T follicular helper cell (primary cell): ENCODE data around the gene SHLD1.
"Not testable (repeated sequence)": the region's sequence is repeated elsewhere in the genome, so short reads cannot be mapped to it uniquely, and the experiment has no call there.

Experiments
- DNase-seq: peaks from one replicate; pipeline ENCODE4 v3.0.0-alpha.2; 2020; ENCODE audit warnings: low read depth

Gene SHLD1

DNA sequence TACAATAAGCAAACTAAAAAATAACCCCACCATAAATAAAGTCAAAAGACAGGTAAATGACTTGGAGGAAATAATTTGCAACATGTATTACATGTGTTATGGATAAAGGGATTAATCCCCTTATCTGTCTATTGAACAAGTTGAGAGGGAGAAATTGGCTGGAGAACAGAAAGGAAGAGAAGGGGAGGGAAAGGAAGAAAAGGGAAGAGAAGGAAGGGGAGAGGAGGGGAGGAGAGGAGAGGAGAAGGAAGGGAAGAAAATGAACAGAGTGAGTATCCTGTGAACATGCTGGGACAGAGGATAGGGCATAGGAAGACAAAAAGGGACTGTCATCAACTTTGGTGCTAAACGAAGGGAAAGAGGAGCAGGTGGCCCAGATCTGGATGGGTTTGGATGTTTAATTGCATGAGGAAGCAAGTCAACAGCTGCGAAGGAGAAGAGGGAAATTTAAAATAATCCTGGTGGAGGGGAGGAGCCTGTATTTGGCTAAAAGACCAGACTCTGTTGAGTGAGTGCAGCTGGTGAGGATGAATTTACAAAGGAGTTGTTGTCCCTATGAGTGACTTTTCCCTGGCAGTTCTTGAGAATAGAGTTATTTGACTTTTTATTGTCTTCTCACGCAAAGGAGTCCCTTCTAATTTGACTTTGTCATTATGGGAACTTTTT is 14.2 kb upstream of the SHLD1 start:
- no peak for DNase-seq

DNA sequence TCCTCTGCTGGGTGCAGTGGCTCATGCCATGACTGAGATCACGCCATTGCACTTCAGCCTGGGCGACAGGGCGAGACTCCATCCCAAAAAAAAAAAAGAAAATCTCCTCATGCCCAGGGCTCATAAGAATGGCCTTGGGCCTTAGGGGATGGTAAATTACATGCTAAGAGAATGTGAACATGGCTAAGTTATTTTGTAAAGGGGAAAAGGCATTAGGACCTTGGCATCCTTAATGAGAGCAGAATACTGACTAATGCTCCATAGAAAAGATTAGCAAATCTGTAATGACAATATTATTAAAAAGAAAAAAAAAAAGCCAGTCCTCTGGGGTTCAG is 12.6 kb upstream of the SHLD1 start:
- DNase-seq, result no peak

DNA sequence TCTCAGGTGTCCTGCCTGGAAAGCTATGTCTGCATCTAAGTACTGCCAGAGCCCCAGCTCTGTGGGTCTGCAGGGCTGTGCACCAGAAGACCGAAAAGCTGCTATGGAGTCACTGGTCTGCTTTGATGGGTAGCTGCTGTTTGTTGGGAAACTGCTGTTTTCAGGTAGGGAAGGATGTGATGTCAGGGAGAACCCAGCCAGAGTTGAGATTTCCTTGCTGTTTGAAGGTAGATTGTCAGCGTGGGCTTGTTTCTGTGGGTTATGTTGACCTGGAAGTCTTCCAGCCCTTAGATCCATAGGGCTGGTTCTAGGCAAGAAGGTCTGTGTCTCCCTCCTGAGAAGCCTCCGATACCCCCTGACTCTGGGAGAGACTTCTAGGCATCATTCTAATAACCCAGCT is 12.2 kb upstream of the SHLD1 start:
- no peak for DNase-seq

DNA sequence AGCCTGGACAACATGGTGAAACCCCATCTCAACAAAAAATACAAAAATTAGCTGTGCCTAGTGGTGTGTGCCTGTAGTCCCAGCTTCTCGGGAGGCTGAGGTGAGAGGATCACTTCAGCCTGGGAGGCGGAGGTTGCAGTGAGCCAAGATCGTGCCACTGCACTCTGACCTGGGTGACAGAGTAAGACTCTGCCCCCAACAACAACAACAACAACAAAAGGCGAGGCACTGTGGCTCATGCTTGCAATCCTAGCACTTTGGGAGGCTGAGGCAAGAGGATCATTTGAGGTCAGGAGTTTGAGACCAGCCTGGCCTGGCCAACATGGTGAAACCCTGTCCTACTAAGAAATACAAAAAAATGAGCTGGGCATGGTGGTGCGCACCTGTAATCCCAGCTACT is 9.6 kb upstream of the SHLD1 start:
- not testable (repeated sequence) for DNase-seq

DNA sequence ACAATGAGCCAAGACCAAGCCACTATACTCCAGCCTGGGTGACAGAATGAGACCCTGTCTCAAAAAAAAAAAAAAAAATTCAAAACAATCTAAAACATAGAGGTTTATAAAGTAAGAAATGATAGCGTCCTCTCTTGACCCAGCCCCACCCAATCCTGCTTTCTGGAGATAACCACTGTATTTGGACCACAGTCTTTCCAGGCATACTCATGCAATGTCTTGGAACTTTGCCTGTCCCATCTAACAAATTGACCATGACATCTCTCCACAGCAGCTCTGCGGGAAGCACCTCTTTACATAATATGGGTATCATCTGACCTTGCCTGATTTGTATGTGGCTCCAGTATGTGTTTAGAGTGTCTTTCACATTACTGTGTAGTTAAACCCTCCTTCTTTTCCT is 9.1 kb upstream of the SHLD1 start:
- DNase-seq, result no peak

DNA sequence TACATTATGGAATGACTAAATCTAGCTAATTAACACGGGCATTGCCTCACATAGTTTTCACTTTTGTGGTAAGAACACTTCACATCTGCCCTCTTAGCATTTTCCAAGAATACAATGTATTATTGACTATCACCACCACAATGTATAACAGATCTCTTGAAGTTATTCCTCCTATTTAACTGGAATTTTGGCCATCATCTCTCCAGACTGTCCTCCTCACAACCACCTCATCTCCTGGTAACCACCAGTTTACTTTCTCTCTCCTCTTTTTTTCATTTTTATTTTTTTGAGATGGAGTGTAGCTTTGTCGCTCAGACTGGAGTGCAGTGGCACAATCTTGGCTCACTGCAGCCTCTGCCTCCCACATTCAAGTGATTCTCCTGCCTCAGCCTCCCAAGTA is 8.2 kb upstream of the SHLD1 start:
- no peak for DNase-seq

DNA sequence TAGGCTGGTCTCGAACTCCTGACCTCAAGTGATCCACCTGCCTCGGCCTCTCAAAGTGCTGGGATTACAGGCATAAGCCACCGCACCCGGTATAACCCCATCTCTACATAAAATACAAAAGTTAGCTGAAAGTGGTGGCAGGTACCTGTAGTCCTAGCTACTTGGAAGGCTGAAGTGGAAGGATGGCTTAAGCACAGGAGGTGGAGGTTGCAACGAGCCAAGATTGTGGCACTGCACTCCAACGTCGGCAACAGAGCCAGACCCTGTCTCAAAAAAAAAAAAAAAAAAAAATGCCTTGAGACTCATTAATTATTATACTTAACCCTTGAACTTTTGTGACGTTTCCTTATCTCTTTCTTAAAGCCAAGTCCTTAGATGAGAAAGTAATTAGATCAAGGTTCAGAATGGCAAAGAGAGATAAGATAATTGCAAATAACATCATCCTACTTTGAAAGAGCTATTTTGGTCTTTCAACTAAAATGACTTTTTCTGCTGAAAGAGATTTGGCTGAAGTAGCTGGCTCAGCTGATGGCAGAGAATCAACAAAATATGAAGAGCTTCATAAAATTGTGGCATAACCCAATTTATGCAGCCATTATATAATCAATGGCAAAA is 4.7 kb upstream of the SHLD1 start:
- no peak for DNase-seq

DNA sequence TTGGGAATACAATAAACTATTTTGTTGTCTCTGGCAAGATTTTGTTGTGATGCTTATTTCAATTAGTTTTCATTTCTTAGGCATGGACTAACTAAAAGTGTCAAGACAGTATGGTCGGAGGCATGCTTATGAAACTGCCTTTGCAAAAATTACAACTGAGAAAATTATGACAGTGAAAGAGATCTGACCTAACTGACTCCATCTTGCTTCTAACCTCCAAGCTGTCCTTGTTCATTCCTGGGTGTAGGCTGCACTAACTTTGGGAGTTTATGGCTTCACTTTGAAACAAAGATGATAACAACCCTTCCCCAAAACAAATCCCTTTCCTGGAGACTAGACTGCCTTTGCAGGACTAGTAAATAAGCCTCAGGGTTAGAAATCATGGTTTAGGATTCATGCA is 4.1 kb upstream of the SHLD1 start:
- no peak for DNase-seq

DNA sequence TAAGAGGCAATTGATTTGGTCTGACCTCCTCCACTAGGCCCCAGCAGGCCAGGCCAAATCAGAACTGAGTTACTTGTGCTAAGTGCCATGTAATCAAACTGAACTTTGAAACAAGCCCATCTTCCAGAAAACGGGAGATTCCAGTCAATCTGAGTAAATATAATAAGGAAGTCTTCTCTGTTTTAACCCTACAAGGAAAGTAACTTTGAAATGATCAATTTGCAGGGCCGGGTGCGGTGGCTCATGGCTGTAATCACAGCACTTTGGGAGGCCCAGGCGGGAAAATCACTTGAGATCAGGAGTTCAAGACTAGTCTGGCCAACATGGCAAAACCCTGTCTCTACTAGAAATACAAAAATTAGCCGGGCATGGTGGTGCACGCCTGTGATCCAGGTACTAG is 2.0 kb upstream of the SHLD1 start:
- no peak for DNase-seq

DNA sequence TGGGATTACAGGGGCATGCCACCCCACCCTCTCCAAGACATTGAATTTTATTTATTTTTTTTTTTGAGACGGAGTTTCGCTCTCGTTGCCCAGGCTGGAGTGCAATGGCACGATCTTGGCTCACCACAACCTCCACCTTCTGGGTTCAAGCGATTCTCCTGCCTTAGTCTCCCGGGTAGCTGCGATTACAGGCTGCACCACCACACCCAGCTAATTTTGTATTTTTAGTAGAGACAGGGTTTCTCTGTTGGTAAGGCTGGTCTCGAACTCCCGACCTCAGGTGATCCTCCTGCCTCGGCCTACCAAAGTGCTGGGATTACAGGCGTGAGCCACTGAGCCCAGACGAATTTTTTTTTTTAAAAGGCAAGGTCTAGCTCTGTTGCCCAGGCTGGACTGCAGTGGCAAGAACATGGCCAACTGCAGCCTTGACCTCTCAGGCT is 669 bp upstream of the SHLD1 start:
- DNase-seq, result not testable (repeated sequence)

DNA sequence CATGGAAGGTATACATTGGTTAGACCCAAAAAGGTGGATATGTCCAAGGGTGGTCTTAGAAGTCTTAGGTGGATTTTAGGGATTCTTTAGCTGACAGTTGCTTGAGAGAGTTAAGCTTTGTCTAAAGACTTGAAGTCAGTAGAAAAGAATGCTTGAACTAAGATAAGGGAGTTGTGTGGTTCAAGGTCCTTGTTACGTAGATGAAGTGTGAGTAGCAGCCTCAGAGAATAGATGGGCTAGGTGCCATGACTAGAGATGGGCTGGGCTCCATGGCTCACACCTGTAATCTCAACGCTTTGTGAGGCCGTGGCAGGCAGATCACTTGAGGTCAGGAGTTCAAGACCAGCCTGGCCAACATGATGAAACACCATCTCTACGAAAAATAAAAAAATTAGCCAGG is 1.7 kb downstream of the SHLD1 start:
- no peak for DNase-seq

DNA sequence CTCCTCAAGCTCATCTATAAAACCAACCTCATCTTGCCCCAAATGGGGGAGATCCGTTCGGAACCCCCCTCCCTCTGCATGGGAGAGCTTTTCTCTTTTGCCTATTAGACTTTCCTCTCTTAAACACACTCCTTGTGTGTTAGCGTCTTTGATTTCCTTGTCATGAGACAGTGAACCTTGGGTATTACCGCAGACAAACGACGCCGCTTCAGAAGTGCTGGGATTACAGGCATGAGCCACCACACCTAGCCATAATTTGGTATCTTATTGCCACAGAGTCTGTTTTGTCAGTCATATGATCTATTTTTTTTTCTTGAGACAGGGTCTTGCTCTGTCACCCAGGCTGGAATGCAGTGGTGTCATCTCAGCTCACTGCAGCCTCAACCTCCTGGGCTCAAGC is 3.6 kb downstream of the SHLD1 start:
- no peak for DNase-seq

DNA sequence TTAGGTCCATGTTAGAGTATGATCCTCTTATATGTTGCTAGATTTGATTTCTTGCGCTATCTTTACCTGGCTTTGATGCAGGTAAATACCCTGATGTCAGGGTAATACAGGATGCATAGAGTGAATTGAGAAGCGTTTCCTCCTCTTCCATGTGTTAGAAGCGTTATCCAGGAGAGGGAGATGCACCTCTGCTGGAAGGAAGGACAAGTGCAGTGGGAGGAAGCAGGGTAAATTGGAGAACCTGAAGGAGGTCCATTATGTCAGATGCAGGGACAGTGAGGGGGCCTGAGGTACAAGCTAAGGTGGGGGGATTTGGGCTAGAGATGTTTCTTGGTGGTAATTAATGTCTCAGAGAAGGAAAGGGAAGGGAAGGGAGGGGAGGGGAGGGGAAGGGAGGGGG is 7.7 kb downstream of the SHLD1 start:
- DNase-seq, result no peak

DNA sequence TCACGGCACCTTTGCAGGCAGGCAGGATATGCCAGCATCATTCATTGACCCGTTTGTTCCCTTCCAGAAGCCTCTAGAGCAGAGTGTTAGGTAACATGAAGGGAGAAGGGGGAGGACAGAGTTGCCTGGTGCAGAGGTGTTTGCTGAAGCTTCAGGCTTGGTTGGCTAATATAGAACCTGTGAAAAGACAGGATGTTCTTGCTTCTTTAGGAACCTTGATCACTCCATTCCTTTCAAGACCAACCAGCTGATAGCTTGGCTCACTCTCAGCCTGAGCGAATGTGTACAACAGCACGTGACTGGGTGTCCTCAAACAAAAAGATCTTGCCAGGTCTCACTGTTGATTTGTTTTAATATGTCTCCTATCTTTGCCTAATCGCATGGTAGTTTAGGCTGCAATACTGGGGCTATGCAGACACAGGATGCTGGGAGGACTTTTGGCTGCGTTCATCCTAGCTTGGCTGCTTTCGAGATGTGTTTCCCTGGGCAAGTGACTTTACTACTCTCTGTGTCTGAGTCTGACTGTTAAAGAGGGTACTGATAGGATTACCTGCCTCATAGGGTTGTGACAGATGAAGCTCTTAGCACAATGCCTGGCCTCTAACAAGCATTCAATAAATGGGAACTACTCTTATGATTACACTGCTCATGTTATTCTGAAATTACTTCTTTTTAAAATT is 16.0 kb downstream of the SHLD1 start:
- DNase-seq, result no peak

DNA sequence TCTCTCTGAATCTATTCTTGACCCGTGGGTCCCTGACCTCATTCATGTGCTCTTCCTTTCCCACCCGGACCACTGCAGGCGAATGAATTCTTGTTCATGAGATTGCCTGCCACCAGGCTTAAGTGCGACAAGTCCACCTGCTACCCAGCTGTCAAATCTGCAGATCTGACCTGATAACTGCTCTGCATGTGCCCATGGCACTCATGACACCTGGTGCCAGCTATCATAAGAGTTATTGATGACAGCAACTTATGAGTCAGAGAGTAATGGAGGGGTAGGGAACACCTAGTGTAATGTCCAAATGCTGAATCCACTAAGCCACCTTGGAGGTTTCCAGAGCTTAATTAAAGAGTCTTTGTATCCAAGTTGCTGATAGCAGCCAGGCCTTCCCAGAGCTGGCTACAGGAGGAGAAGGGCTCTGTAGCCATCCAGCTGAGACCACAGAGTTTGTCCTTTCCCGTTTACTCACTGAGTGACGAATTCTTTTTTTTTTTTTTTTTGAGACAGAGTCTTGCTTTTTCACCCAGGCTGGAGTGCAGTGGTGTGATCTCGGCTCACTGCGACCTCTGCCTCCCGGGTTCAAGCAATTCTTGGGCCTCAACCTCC is 17.4 kb downstream of the SHLD1 start:
- DNase-seq, result no peak

DNA sequence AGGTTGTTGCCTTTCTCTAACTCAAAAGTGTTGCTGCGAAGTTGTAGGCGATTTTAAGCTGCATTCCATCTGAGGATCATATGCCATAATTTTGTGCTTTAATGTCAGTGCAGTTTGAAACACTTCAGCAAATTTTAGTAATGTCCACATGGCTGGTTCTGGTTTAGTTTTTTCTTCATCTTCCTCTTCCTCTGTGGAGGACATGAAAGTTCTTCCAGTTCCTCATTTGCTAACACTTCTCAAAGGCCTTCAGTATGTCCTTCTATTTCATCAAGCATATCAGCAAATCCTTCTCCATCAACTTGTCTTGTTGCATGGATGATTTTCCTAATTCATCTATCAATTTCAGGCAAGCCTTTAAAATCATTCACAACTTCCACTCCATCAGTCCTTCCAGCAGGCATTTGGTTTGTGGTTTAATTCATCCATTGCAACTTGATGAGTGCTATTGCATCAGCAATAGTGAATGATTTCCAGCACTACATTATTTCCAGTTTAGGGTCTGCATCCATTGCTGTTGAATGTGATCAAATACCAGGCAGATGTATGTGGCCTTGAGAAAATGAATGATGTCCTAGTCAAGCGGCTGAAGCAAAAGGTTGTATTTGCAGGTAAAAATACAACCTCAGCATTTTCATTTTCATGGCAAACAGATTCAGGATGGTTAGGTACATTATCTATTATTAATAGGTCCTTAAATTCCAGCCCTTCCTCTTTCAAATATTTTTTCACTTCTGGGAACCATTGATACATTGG is 20.2 kb downstream of the SHLD1 start:
- no peak for DNase-seq

DNA sequence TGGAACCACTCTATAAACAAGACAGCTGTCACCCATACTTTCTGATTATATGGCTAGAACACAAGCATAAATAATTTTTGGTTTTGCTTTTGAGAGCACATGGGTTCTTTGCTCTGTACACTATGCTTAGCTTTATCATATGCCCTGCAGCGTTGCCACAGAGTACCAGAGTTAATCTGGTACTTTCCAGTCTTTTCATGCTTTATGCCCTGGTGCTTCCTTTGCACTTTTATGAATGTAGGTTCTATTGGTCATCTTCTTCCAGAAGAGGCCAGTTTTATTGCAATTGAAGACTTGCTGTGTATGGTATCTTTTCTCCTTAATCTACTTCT is 20.8 kb downstream of the SHLD1 start:
- DNase-seq, result no peak

DNA sequence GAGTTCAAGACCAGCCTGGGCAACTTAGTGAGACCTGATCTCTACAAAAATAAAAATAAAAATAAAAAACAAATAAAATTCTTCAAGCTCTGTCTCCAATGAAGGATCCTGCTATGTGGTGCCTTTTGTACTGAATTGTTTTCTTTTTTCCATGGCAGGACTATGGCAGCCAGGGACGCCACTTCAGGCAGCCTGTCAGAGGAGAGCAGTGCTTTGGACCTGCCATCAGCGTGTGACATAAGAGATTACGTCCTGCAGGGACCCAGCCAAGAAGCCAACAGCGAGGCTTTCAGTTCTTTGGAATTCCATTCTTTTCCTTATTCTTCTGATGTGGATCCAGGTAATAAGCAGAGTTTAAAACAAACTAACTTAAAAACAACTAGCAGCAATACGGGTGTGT is 22.5 kb downstream of the SHLD1 start:
- no peak for DNase-seq

DNA sequence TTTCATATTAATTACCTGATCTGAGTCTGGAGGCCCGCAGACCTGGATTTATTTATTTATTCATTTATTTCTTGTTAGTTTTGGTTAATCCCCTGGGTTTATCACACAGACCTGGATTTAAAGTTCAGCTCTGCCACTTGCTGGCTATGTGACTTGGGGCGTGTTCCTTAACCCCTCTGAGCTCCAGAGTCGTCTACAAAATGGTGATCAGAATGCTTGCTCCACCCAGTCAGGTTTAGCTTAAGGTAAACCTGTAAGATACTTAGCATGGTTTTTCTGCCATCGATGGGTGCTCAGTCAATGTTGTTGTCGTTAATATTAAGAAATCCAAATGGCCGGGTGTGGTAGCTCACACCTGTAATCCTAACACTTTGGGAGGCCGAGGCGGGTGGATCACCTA is 23.4 kb downstream of the SHLD1 start:
- no peak for DNase-seq

DNA sequence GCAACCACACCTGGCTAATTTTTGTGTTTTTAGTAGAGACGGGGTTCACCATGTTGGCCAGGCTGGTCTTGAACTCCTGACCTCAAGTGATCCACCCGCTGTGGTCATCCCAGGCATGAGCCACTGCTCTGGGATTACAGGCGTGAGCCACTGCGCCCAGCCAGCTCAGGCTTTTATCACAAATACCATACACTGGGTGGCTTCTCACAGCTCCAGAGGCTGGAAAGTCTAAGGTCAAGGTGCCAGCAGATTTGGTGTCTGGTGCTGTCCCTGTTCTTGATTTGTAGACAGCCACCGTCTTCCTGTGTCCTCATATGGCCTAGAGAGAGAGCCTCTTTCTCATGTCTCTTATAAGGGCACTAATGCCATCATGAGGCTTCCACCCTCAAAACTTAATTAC is 25.9 kb downstream of the SHLD1 start:
- no peak for DNase-seq

DNA sequence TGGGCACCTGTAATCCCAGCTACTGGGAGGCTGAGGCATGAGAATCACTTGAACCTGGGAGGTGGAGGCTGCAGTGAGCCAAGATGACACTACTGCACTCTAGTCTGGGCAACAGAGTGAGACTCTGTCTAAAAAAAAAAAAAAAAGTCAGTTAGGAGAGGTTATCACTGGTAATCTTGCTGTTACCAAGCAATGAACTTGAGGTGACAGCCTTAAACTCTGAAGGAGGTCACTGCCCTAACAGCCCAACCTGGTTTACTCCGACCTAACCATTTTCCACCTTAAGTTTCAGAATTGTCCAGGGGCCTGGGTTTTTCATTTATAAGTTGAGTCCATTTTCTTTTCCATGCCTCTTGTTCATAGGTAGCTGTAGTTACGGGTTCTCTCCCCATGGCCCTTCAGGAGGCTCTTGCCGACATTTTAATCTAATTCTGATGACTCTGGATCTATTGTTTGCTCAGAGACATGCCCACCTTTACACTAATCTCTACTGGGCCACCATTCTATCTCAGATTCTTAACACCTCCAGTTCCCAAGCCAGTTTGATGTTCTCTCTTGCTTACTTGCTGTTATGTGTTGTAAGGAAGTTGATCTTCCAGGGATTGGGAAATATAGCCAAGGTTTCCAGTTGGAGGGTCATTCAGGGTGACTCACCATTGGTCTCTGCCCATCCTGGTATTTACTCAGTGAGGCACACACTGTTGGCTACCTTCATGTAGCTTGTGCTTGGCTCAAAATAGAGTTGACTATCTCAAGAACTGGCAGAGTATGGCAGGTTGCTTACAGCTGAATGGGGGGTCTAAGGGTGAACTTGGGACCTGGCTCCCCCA is 29.1 kb downstream of the SHLD1 start:
- no peak for DNase-seq

DNA sequence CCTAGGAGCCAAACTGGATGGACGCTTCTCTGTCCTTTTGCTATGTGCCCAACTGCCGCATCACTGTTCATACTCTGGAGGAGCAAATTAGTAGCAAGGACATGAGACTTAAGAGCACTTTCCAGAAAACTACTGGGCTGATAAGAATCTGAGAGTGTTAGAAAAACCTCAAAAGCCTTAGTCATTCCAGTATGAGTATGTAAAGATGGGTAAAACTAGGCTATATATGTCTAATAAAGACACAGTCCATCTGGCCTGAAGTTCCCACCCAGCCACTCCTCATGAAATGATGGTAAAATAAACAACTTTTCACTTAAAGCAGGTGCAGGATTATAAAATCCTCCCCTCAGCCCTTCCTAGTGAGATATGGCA is 30.6 kb downstream of the SHLD1 start:
- DNase-seq, result no peak
